H9 (cell line): ENCODE data around the gene FCN2. TPM values are rescaled to one million over a fixed set of nuclear protein-coding genes. Genes with fewer than 3 reads are reported as not detected.

Experiments used
- DNase-seq: peaks from one replicate; pipeline ENCODE4 v3.0.0-alpha.2; 2017
- H2AFZ ChIP-seq: one replicate; pipeline ENCODE4 v1.6.1; 2013; ENCODE audit warnings: mild to moderate bottlenecking, low read length, control low read depth, moderate library complexity
- H2AK5ac ChIP-seq: 2 replicates; pipeline ENCODE4 v1.6.1; 2013; ENCODE audit warnings: low read length, control low read depth, mixed read lengths; ENCODE audit not compliant: insufficient read length
- H2BK120ac ChIP-seq: one replicate; pipeline ENCODE4 v1.6.1; 2013; ENCODE audit warnings: low read depth, mild to moderate bottlenecking, low read length, control low read depth, inconsistent platforms; ENCODE audit not compliant: poor library complexity, severe bottlenecking
- H2BK12ac ChIP-seq: 2 replicates; pipeline ENCODE4 v1.6.1; 2013; ENCODE audit warnings: low read length, control low read depth, mixed read lengths, low read depth; ENCODE audit not compliant: insufficient read length
- H2BK15ac ChIP-seq: 2 replicates; pipeline ENCODE4 v1.6.1; 2013; ENCODE audit warnings: low read depth, low read length, control low read depth
- H2BK20ac ChIP-seq: one replicate; pipeline ENCODE4 v1.6.1; 2013; ENCODE audit warnings: low read depth, mild to moderate bottlenecking, low read length, control low read depth, inconsistent platforms; ENCODE audit not compliant: poor library complexity, severe bottlenecking
- H2BK5ac ChIP-seq: 2 replicates; pipeline ENCODE4 v1.6.1; 2013; ENCODE audit warnings: low read length, control low read depth, mixed read lengths; ENCODE audit not compliant: insufficient read length
- H3K14ac ChIP-seq: 2 replicates; pipeline ENCODE4 v1.6.1; 2013; ENCODE audit warnings: low read length, control low read depth; ENCODE audit not compliant: insufficient read depth
- H3K18ac ChIP-seq: 2 replicates; pipeline ENCODE4 v1.6.1; 2013; ENCODE audit warnings: low read depth, mild to moderate bottlenecking, mixed read lengths, low read length, control low read depth; ENCODE audit not compliant: insufficient read length
- H3K23ac ChIP-seq: 2 replicates; pipeline ENCODE4 v1.6.1; 2013; ENCODE audit warnings: low read length, control low read depth, mixed read lengths, low read depth; ENCODE audit not compliant: insufficient read length
- H3K23me2 ChIP-seq: 2 replicates; pipeline ENCODE4 v1.6.1; 2013; ENCODE audit warnings: low read depth, mild to moderate bottlenecking, mixed read lengths, low read length, control low read depth; ENCODE audit not compliant: insufficient read length, poor library complexity, severe bottlenecking
- H3K27ac ChIP-seq: 2 replicates; pipeline ENCODE4 v1.5.1; 2013; ENCODE audit warnings: low read length, control low read depth, mixed read lengths, low read depth; ENCODE audit not compliant: insufficient read length
- H3K27me3 ChIP-seq: 2 replicates; pipeline ENCODE4 v1.6.1; 2013; ENCODE audit warnings: low read length, control low read depth, inconsistent platforms; ENCODE audit not compliant: insufficient read depth
- H3K4ac ChIP-seq: 2 replicates; pipeline ENCODE4 v1.6.1; 2013; ENCODE audit warnings: low read depth, mild to moderate bottlenecking, control low read depth, inconsistent platforms, low read length, moderate library complexity
- H3K4me1 ChIP-seq: 2 replicates; pipeline ENCODE4 v1.6.1; 2013; ENCODE audit warnings: low read length, control low read depth, inconsistent platforms; ENCODE audit not compliant: insufficient read depth
- H3K4me2 ChIP-seq: 2 replicates; pipeline ENCODE4 v1.6.1; 2013; ENCODE audit warnings: low read length, control low read depth, mixed read lengths; ENCODE audit not compliant: insufficient read length, insufficient read depth
- H3K56ac ChIP-seq: 2 replicates; pipeline ENCODE4 v1.6.1; 2013; ENCODE audit warnings: low read depth, mild to moderate bottlenecking, mixed read lengths, low read length, control low read depth; ENCODE audit not compliant: insufficient read length
- H3K79me1 ChIP-seq: 2 replicates; pipeline ENCODE4 v1.6.1; 2013; ENCODE audit warnings: low read depth, mild to moderate bottlenecking, moderate library complexity, low read length, control low read depth, inconsistent platforms; ENCODE audit not compliant: insufficient read depth, poor library complexity, severe bottlenecking
- H3K79me2 ChIP-seq: 2 replicates; pipeline ENCODE4 v1.6.1; 2013; ENCODE audit warnings: low read length, control low read depth, inconsistent platforms; ENCODE audit not compliant: insufficient read depth
- H3K9ac ChIP-seq: 2 replicates; pipeline ENCODE4 v1.6.1; 2013; ENCODE audit warnings: low read length, control low read depth, mixed read lengths; ENCODE audit not compliant: insufficient read length; ENCODE audit errors: extremely low read depth
- H3K9me3 ChIP-seq: one replicate; pipeline ENCODE4 v1.6.1; 2013; ENCODE audit warnings: low read depth, low read length, inconsistent platforms; ENCODE audit not compliant: control insufficient read depth
- H3T11ph ChIP-seq: one replicate; pipeline ENCODE4 v1.6.1; 2013; ENCODE audit warnings: mild to moderate bottlenecking, low read length, control low read depth, inconsistent platforms
- H4K20me1 ChIP-seq: one replicate; pipeline ENCODE4 v1.6.1; 2013; ENCODE audit not compliant: control insufficient read depth, insufficient read length, insufficient read depth
- H4K5ac ChIP-seq: 2 replicates; pipeline ENCODE4 v1.6.1; 2013; ENCODE audit warnings: low read depth, mild to moderate bottlenecking, mixed read lengths, low read length, control low read depth; ENCODE audit not compliant: insufficient read length
- H4K8ac ChIP-seq: replicated peaks from 2 replicates; pipeline ENCODE4 v1.6.1; 2013; ENCODE audit warnings: low read length, control low read depth, mixed read lengths, low read depth; ENCODE audit not compliant: insufficient read length
- H4K91ac ChIP-seq: 2 replicates; pipeline ENCODE4 v1.6.1; 2013; ENCODE audit warnings: low read depth, mild to moderate bottlenecking, moderate library complexity, mixed read lengths, low read length, control low read depth; ENCODE audit not compliant: insufficient read length
- H3K27ac Mint-ChIP-seq, 3 experiments: 2 replicates in 2 of 3; 3 replicates in 1 of 3; pipeline ENCODE4 v1.8.0; 2020 to 2021; ENCODE audit warnings: mixed read lengths in 3 of 3, mild to moderate bottlenecking in 1 of 3, moderate library complexity in 1 of 3
- H3K27me3 Mint-ChIP-seq: 2 replicates; pipeline ENCODE4 v1.8.0; 2021; ENCODE audit warnings: low read depth, mild to moderate bottlenecking, moderate library complexity, mixed read lengths
- H3K36me3 Mint-ChIP-seq, 3 experiments: 2 replicates in 2 of 3; 3 replicates in 1 of 3; pipeline ENCODE4 v1.8.0; 2020 to 2021; ENCODE audit warnings: low read depth in 3 of 3, mixed read lengths in 3 of 3; ENCODE audit not compliant: insufficient read depth in 1 of 3
- H3K4me1 Mint-ChIP-seq, 2 experiments: 2 replicates each; pipeline ENCODE4 v1.8.0; 2020; ENCODE audit warnings: mixed read lengths in 2 of 2
- H3K4me3 Mint-ChIP-seq, 2 experiments: 2 replicates in 1 of 2; 3 replicates in 1 of 2; pipeline ENCODE4 v1.8.0; 2020 to 2021; ENCODE audit warnings: mild to moderate bottlenecking in 2 of 2, mixed read lengths in 2 of 2, moderate library complexity in 1 of 2
- H3K9me3 Mint-ChIP-seq, 2 experiments: 2 replicates in 1 of 2; 3 replicates in 1 of 2; pipeline ENCODE4 v1.8.0; 2020; ENCODE audit warnings: mild to moderate bottlenecking in 2 of 2, mixed read lengths in 2 of 2, moderate library complexity in 1 of 2
- CTCF ChIP-seq: fragments of 200-600 bp; sonication (generic); conservative IDR thresholded peaks from 3 replicates; pipeline ENCODE4 v1.8.0; 2021; ENCODE audit warnings: antibody characterized with exemption, mild to moderate bottlenecking
- WGBS: extraction: QIAGEN DNeasy Blood & Tissue Kit; methylation state at CpG from one replicate; pipeline ENCODE4 v1.1.7; 2013; ENCODE audit warnings: missing lambda C conversion rate, low lambda C conversion rate, mixed read lengths; ENCODE audit not compliant: insufficient read length; ENCODE audit errors: extremely low coverage; 5-methylcytosine and 5-hydroxymethylcytosine counted together
- total RNA-seq: library from RNA; stranded (reverse); gene quantifications from 2 replicates; pipeline ENCODE4 v1.2.1, GENCODE V29; 2021

Gene FCN2
- total RNA-seq, 1 experiment from 2014 or later, result not detected

GRCh38 chr9:134895097-134895496 lies 14.5 kb downstream of the FCN2 start:
- H3K23ac ChIP-seq, result no peak overlapping the region
- Mint-ChIP-seq H3K36me3 (peaks cover 0 to 18% (median 6%) of the 10 kb centered on the region in 3 experiments; a peak in 4 of 7 replicates), H3K4me1 (no peaks in the 10 kb centered on the region), H3K27ac (no peak overlapping the region), H3K9me3 (peaks cover 24 to 30% of the 10 kb centered on the region in 2 experiments), H3K27me3 (peaks cover 7% of the 10 kb centered on the region), H3K4me3 (no peak overlapping the region)
- DNase-seq, result no peak
- WGBS, result no CpG with 5 or more reads among the region's 3 CpGs
- no peak overlapping the region for H3K4ac ChIP-seq
- no peaks in the 10 kb centered on the region for H3K79me1 ChIP-seq
- TF ChIP-seq CTCF, result no peak
- no peak overlapping the region for H3K56ac ChIP-seq
- H3K79me2 ChIP-seq, result no peaks in the 10 kb centered on the region
- no peak overlapping the region for H2BK20ac ChIP-seq
- H2BK120ac ChIP-seq, result no peak overlapping the region
- H3K9me3 ChIP-seq, result peaks cover 7% of the 10 kb centered on the region
- no peaks in the 10 kb centered on the region for H3K27me3 ChIP-seq
- H4K91ac ChIP-seq, result no peak overlapping the region
- H3K4me1 ChIP-seq, result no peaks in the 10 kb centered on the region
- no peak overlapping the region for H2BK15ac ChIP-seq
- no peak overlapping the region for H4K8ac ChIP-seq
- H2BK5ac ChIP-seq, result no peak overlapping the region
- no peaks in the 10 kb centered on the region for H4K20me1 ChIP-seq
- no peak overlapping the region for H3K9ac ChIP-seq
- no peak overlapping the region for H3K14ac ChIP-seq
- H3K4me2 ChIP-seq, result no peak overlapping the region
- no peak overlapping the region for H2AK5ac ChIP-seq
- H2BK12ac ChIP-seq, result no peak overlapping the region
- H3K23me2 ChIP-seq, result no peaks in the 10 kb centered on the region
- H2AFZ ChIP-seq, result no peak overlapping the region
- no peak overlapping the region for H3T11ph ChIP-seq
- no peak overlapping the region for H3K18ac ChIP-seq
- no peak overlapping the region for H3K27ac ChIP-seq
- H4K5ac ChIP-seq, result no peak overlapping the region
